CD4-positive, alpha-beta T cell treated with Interleukin-17A for 4 hours (primary cell): ENCODE data around the gene ODAD4.
A peak's percentile ranks its signal among the peaks of the same experiment; 100 is the strongest.

ENCODE experiments used
- DNase-seq: peaks from one replicate; pipeline ENCODE4 v3.0.0-alpha.2; 2020; ENCODE audit warnings: mixed read lengths

Gene ODAD4

DNA sequence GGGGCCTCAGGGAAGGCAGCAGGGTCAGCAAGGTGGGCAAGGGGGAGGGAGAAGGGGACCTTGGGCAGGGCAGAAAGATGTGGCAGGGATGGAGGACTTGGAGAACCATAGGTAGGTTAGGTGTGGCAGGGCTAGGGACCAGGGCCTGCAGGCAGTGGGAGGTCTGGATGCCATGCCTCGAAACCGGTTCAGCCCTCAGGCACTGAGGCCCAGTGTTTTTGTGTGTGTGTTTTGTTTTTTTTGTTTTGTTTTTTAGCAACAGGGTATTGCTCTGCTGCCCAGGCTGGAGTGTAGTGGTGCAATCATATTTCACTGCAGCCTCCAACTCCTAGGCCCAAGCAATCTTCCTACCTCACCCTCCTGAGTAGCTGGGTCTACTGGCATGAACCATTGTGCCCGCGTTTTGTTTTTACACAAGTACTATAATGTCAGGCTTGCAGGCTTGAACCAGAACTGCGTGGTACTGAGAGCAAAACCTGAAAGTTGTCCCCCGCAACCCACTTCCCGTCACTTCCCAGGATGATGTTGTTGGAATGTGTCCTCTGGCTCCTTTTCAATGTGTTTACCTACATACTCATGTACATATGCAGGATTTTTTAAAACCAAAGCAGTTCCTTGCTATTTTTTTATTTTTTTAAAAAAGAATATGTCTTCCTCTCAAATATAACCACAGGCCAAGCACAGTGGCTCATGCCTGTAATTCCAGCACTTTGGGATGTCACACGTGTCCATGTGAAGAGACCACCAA lies 12.4 kb downstream of the ODAD4 start:
- DNase-seq: no peak

DNA sequence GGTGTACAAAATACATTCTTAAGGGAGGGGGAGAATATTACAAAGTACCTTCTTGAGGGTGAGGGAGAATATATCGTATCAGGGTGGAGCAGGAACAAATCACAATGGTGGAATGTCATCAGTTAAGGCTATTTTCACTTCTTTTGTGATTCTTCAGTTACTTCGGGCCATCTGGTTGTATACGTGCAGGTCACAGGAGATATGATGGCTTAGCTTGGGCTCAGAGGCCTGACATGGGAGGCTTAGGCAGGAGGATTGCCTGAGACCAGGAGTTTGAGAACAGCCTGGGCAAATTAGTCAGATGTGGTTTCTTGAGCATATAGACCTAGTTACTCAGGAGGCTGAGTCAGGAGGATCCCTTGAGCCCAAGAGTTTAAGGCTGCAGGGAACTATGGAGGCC lies 13.1 kb downstream of the ODAD4 start:
- no peak for DNase-seq

DNA sequence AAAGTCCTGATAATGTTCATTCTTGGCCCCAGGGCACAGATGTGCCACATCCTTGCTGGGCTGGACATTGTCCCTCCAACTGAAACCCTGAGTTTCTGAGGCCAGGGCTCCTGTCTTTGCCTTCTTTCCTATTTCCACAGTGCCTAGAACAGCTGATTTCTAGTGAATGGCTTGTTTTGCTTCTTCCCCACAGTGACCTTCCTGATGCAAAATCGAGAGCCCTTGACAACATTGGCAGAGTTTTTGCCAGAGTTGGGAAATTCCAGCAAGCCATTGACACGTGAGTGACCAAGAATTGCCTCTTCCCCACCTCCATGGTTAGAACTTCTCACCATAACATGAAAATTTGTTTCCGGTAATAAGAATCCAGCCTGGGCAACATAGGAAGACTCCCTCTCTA lies 14.5 kb downstream of the ODAD4 start:
- DNase-seq: no peak

DNA sequence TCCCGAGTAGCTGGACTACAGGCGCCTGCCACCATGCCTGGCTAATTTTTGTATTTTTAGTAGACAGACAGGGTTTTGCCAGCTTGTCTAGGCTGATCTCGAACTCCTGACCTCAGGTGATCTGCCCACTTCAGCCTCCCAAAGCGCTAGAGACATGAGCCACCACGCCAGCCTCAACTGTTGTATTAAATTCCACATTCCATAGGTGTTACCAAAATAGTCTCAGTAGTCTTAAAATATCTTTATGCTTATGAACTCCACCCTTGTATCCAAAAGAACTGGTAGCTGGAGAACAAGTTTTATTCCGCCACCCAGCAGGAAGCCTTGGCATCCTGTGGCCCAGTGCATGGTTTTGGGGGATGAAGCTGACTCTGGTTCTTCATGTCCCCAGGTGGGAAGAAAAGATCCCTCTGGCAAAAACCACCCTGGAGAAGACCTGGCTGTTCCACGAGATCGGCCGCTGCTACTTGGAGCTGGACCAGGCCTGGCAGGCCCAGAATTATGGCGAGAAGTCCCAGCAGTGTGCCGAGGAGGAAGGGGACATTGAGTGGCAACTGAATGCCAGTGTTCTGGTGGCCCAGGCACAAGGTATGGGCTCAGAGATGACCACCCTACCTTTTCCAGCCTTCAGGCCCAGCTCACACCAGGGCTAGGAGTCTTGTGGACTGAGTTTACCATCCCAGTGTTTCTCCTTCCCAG lies 18.5 kb downstream of the ODAD4 start:
- no peak for DNase-seq

DNA sequence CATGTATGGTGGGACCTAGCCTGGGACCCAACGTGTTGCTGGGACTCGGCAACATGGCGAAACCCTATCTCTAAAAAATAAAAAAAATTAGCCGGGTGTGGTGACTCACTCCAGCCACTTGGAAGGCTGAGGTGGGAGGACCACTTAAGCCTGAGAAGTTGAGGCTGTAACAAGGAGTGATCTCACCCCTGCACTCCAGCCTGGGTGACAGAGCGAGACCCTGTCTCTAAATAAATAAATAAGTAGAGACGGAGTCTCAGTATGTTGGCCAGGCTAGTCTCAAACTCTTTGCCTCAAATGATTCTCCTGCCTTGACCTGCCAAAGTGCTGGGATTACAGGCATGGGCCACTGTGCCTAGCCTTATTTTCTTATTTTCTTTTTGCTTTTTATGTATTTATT lies 26.1 kb downstream of the ODAD4 start:
- DNase-seq: no peak

DNA sequence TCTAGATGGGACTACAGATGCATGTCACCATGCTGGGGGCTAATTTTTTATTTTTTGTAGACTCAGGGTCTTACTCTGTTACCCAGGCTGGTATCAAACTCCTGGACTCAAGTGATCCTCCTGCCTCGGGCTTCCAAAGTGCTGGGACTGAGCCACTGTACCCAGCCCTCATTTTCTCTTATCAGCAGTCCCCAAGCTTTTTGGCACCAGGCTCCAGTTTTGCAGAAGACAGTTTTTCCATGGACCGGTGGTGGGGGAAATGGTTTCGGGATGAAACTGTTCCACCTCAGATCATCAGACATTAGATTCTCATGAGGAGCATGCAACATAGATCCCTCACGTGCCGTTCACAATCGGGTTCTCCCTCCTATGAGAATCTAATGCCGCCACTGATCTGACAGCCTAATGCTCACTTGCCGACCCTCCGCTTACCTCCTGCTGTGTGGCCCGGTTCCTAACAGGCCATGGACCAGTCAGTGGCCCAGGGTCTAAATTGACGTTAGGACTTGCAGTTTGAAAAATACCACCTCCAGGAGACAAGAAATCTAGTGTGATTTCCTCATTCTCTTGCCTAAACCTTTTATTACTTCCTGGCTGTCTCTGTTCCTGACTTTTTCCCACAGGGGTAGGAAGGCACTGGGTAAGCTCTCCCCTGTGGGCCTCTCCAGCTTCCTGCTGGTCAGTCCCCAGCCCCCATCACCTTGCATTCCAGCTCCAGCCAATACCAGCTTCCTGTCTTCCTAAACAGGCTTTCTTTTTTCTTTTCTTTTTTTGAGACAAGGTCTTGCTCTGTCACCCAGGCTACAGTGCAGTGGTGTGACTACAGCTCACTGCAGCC lies 26.8 kb downstream of the ODAD4 start:
- no peak for DNase-seq

DNA sequence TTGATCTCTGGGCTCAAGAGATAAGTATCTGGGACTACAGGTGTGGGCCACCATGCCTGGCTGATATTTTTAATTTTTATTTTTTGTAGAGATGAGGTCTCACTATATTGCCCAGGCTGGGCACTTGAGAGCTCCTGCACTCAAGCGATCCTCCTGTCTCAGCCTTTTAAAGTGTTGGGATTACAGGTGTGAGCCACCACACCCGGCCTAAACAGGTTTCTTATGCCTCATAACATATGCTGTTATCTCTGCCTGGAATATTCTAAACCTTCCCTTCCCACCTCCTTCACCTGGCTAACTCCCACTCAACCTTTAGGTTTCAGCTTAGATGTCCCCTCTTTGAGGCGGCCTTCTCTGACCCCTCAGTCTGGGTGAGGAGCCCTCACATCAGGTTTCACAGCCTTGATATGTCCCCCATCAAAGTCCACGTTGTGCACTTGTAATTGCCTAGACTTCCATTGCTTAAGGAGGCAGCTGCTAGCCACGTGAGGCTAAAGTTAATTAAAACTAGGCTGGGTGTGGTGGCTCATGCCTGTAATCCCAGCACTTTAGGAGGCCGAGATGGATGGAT lies 27.5 kb downstream of the ODAD4 start:
- no peak for DNase-seq

DNA sequence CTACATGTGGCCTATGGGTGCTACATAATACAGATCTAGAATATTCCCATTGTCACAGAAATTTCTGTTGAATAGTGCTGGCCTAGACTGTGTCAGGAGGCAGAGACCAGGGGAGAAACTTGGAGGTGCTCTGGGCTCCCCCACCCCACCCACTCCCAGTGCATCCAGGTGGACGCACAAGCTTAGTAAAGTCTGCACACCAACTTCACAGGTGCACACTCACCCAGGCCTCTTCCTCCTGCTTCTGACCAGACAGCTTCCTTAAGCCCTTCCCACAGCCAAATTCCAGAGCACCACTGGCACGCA lies 28.6 kb downstream of the ODAD4 start:
- DNase-seq: no peak

DNA sequence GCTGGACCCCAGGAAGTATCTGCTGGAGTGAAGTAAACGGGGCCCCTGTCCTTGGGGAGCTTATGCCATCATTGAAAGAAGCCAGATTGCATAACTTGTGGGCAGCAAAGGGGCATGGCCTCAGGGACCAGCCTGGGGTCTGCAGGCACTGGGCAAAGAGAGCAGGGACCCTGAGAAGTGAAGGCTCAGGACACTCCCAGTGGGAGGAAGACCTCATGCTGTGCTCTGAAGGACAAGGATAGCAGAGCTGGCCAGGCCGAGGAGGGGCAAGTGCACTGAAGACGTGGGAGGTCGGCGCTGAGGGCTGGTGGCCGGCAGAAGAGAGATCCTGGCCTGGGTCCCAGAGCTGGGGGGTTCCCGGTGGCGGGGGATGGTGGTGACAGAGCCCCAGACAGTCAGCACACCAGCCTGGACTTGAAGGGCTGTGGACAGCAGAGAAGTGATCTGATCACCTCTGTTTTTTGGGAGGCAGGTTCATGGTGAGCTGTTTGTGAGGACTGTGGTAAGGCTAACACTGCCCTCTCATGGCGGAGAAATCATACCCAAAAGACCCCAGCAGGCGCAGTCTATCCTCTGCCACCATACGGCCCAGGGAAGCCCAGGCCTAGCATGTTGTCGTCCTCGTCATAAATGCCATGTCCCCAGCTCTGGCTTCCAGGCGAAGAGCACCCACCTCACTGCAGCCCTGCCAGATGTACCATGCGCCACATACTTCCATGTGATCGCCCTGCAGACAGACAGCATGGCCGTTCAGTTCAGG lies 29.1 kb downstream of the ODAD4 start:
- no peak for DNase-seq

DNA sequence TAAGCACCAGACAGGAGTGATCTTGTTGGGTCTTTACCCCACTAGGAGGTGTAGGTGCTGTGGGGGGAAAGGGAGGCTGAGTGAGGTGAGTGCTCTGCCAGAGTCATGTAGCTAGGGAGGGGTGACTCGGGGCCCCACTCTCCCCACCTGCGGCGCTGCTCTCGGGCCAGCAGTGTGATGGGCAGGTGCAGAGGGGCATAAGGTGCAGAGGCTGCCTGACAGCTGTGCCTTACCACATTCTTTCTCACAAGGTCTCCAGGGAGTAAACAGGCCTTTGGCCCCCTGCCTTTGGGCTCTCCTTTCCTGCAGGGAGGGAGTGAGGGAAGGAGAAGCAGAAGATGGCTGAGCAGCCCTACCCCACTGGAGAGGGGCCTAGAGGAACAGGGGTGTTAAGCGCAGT lies 31.7 kb downstream of the ODAD4 start:
- no peak for DNase-seq

DNA sequence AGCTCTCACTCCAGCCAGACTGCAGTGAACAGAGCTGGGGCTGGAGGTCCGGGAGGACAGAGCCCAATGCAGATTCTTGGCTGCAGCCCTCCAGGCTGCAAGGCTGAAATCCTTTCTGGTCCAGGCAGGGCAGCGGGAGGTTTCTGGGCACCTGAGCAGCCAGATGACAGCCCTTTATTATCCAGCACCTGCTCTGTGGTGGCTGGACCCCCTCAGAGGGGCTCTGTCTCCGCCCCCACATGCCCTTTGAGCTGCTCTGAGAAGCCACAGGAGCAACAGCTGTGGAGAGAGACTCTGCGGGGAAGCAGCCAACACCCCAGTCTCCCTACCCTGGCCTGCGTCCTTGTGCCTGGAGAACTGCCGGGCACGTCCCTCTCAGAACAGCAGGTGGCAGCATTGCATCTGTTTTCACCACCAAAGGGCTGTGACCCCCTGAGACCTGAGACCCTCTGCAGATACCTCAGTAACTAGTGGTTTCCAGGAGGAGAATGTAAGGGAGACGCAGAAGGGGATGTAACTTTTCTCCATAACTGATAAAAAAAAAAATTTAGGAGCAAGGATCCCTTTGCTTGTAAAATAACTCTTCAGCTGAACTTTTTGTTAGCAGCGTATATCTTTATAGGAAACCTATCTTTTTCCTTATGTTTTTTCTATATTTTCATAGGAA lies 32.5 kb downstream of the ODAD4 start:
- peak; percentile 79 for DNase-seq

DNA sequence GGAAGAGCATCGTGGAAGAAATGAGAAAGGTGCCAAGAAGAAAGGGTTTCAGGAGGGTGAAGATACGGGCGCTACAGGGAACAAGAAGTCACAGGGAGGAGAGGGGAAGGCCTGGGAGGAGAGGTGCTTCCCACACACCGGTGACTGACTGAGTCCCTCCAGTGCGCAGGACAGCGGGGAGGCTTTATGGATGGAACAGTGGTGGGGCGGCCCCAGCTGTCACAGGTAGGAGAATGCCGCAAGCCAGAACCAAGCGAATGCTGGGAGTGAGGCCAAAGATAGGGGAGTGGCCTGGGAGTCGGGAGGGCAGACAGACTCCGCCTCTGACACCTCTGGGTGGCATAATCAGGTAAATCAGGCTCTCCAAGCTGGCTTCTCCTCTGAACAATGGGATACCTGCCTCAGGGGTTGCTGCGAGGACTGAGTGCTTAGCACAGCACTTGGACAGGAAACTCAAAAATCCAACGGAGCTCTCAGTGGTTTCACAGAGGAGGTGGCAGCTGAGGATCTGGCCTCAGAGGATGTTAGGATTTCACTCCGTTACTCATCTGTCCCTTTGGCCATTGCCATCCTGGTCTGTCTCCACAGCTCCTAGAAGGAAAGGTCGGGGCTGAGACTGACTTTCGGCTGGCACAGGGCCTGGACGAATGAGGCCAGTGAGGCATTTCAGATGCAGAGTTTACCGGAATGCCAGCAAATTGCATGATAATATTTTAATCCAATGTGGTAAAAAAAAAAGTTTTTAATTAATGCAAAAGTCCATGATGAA lies 35.5 kb downstream of the ODAD4 start:
- DNase-seq: peak; percentile 80

DNA sequence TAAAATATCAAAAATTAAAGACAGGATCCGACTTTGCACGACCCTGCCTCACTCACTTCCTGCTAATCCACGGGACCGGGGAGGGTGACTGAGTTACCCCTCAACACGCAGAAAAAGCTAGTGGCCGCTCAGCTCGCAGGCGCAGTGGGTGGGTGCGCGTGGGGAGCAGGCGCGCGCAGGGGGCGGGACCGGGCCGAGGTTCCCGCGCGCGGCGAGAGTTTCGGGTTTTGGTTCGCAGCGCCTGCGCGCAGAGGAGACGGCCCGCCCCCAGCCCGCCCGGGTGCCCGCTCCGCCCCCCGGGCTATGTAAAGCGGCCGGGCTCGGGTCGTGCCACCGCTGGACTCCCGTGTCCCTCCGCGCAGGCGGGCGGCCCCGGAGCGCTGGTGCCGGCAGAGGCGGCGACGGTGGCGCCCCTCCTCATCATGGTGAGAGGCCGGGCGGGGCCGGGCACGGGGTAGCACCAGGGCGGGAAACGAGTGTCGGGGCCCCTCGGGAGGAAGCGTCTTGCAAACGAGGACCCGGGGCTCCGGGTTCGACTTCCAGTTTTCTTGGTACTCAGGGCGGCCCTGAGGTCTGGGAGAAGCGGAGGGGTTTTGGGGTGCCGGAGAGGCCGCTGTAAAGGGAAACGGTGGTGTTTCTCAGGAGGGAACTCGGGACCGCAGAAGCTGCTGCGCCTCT lies 36.2 kb downstream of the ODAD4 start, which contains the start of gene CNP:
TSS of gene CNP (plus strand) at position 333 of the 678 bp plus-strand sequence. CDS start at position 423, 90 bp downstream.
- peak; percentile 95 for DNase-seq

DNA sequence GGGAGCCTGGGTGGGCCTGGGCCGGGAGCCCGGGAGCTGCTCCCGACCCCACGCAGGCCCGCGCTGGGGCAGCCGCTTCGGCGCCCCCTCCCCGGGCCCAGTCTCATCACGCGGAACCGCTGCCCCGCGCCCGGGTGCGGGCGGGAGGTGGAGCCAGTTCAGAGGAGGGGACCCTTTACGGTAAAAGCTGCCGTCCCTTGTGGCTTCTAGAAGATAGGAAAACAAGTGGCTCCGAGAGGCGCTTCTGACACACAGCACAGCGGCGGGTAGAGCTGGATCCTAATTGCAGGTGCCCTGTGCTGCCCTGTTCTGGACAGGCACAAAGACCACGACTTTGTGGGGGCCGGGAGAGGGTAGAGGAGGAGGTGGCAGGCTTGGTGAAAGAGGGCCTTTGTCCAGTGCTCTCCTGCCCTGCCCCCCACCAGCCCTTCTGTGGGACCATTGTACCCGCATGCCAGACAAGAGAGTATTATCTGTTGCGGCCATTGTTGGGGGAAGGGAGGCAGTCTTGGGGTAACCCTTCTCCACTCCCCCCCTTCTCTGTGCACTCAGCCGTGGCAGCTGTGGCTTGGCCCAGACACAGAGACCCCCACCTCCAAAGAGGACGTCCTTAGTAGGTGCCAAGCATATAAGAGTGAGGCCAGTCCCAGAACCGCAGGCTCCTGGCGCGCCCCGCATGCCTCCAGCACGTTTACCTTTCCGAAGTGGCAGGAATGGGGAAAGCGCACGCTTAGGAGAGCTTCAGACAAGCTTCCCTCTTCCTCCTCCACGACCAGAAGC lies 36.9 kb downstream of the ODAD4 start:
- DNase-seq: peak; percentile 53

DNA sequence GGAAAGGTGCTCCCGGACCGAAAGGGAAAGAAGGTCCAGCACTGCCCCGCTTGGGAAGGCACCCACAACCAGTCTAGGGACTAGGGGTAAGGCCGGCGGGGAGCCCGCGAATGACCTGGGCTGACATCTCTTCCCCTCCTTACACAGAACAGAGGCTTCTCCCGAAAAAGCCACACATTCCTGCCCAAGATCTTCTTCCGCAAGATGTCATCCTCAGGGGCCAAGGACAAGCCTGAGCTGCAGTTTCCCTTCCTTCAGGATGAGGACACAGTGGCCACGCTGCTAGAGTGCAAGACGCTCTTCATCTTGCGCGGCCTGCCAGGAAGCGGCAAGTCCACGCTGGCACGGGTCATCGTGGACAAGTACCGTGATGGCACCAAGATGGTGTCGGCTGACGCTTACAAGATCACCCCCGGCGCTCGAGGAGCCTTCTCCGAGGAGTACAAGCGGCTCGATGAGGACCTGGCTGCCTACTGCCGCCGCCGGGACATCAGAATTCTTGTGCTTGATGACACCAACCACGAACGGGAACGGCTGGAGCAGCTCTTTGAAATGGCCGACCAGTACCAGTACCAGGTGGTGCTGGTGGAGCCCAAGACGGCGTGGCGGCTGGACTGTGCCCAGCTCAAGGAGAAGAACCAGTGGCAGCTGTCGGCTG lies 37.6 kb downstream of the ODAD4 start:
- no peak for DNase-seq

DNA sequence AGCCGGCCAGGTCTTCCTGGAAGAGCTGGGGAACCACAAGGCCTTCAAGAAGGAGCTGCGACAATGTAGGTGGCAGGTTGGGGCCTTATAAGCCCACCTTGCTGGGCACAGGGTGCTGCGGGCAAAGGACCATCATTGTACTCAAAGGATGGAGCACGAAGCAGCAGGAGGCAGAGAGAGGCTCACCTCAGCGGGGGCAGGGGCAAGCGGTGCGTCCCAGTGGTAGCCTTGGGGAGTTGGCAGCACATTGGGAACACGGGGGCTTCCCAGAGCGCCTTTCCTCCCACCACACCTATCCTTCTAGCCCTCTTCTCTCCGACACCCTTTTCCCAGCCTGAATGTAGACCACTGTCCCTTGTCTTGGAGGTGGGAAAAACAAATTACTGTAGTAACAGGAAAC lies 38.3 kb downstream of the ODAD4 start:
- no peak for DNase-seq

DNA sequence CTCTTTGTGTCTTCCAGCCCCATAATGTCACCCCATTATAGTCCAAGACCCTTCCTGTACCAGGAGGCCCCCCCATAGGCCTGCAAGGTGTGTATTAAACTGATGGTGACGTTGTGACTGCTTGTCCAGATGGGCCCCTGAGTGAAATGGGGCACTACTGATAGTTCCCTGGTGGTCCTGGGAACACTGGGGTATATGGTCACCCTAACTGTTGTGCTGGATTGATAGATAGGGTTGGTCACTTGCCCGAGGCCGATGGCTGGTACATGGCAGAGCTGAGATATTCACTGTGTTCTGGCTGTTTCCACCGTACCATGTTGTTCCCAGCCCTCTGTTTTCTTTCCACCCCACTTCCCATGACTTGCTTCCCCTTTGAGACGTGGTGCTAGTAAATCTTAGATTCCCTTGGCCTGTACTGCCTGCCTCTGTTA lies 40.5 kb downstream of the ODAD4 start:
- DNase-seq: no peak

DNA sequence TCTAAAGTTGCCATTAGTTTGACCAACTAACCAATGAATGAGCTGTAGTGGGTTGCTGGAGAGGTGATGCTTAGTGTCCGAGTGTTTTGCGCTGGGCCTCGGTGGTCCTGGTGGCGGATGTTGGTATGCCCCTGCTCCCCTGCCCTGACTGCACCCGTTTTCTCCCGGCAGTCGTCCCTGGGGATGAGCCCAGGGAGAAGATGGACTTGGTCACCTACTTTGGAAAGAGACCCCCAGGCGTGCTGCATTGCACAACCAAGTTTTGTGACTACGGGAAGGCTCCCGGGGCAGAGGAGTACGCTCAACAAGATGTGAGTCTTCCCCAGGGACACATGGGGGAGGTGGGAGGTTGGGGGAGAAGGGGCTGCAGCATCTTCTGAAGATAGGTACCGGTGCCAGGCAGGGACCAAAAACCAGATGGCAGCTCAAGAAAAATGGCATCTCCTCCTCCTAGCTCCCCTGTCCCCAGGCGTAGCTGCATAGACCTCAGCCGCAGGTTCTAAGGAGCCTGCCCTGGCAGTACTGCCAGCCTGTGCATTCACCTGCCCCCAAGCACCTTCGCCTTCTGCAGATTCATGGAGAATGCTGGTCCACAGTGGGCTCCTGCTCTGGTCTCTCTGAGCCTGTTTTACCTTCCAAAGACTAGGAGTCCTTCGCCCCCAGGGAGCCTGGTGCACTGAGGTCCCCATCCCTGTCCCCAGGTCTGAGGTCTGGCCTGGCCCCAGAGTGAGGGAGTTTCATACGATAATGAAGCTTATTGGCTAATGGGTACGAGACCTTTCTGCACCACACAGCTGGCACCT lies 41.5 kb downstream of the ODAD4 start:
- DNase-seq: no peak
